GM18861 (cell line): ENCODE data around the gene TRIM28.
A peak's percentile ranks its signal among the peaks of the same experiment; 100 is the strongest.
"Not testable (repeated sequence)": the region's sequence is repeated elsewhere in the genome, so short reads cannot be mapped to it uniquely, and the experiment has no call there.

Source experiments
- ATAC-seq: cut with Tn5 transposase; IDR thresholded peaks from one replicate; pipeline ENCODE4 v1.9.1; 2021; ENCODE audit not compliant: unreplicated experiment

The TRIM28 gene

GRCh38 chr19:58543826-58544590, at the start of gene TRIM28:
Gene TRIM28 (plus strand): TSS chr19:58544064. CDS start chr19:58544758, 694 bp downstream.
- peak; percentile 80 for ATAC-seq

GRCh38 chr19:58497634-58498170, 46.2 kb upstream of the TRIM28 start:
- ATAC-seq: no peak

- no peak for ATAC-seq
Observed at GRCh38 chr19:58498316-58499020, 45.4 kb upstream of the TRIM28 start.

- peak; percentile 78 for ATAC-seq
Observed at GRCh38 chr19:58499021-58499927, 44.6 kb upstream of the TRIM28 start.

- ATAC-seq: no peak
Observed at GRCh38 chr19:58500242-58500641, 43.6 kb upstream of the TRIM28 start.

GRCh38 chr19:58507602-58508223, 36.2 kb upstream of the TRIM28 start:
- ATAC-seq: not testable (repeated sequence)

- ATAC-seq: no peak
Observed at GRCh38 chr19:58509731-58510083, 34.2 kb upstream of the TRIM28 start.

- ATAC-seq: no peak
Observed at GRCh38 chr19:58510084-58510862, 33.6 kb upstream of the TRIM28 start.

GRCh38 chr19:58511353-58512208, 32.3 kb upstream of the TRIM28 start, which contains the start of gene SLC27A5:
Gene SLC27A5 (minus strand): TSS chr19:58511992. CDS start chr19:58511955, 37 bp downstream.
- no peak for ATAC-seq

GRCh38 chr19:58513213-58513693, 30.6 kb upstream of the TRIM28 start:
- no peak for ATAC-seq

- ATAC-seq: peak; percentile 58
Observed at GRCh38 chr19:58513694-58514563, 29.9 kb upstream of the TRIM28 start.

- ATAC-seq: no peak
Observed at GRCh38 chr19:58514564-58515022, 29.3 kb upstream of the TRIM28 start.

GRCh38 chr19:58515259-58515658, 28.6 kb upstream of the TRIM28 start:
- ATAC-seq: no peak

GRCh38 chr19:58516246-58516836, 27.5 kb upstream of the TRIM28 start:
- ATAC-seq: no peak

- no peak for ATAC-seq
Observed at GRCh38 chr19:58516964-58517833, 26.7 kb upstream of the TRIM28 start.
